Neuronal stem cell (in vitro differentiated cells): ENCODE measurements around the gene ITGA3.
A peak's percentile ranks its signal among the peaks of the same experiment; 100 is the strongest.

Source experiments
- DNase-seq: peaks from one replicate; pipeline ENCODE4 v3.0.0-alpha.2; 2013; ENCODE audit warnings: low spot score
- H2AFZ ChIP-seq: one replicate; pipeline ENCODE4 v1.6.1; 2013; ENCODE audit warnings: mild to moderate bottlenecking, low read length, inconsistent platforms
- H2AK5ac ChIP-seq: 2 replicates; pipeline ENCODE4 v1.6.1; 2013; ENCODE audit warnings: low read depth, mild to moderate bottlenecking, inconsistent platforms, low read length, moderate library complexity, mixed read lengths
- H2BK120ac ChIP-seq: 2 replicates; pipeline ENCODE4 v1.6.1; 2013; ENCODE audit warnings: low read depth, mild to moderate bottlenecking, inconsistent platforms, low read length, moderate library complexity, mixed read lengths
- H2BK12ac ChIP-seq: one replicate; pipeline ENCODE4 v1.6.1; 2013; ENCODE audit warnings: low read length, inconsistent platforms
- H2BK15ac ChIP-seq: 2 replicates; pipeline ENCODE4 v1.6.1; 2013; ENCODE audit warnings: mild to moderate bottlenecking, low read length, inconsistent platforms, mixed read lengths
- H2BK5ac ChIP-seq: one replicate; pipeline ENCODE4 v1.6.1; 2013; ENCODE audit warnings: inconsistent platforms, mild to moderate bottlenecking, low read length, moderate library complexity
- H3K14ac ChIP-seq: one replicate; pipeline ENCODE4 v1.6.1; 2013; ENCODE audit warnings: low read length, inconsistent platforms
- H3K18ac ChIP-seq: 2 replicates; pipeline ENCODE4 v1.6.1; 2013; ENCODE audit warnings: low read length, inconsistent platforms
- H3K23ac ChIP-seq: 2 replicates; pipeline ENCODE4 v1.6.1; 2013; ENCODE audit warnings: low read depth, mild to moderate bottlenecking, mixed read lengths, low read length, inconsistent platforms; ENCODE audit not compliant: poor library complexity
- H3K27ac ChIP-seq: replicated peaks from 3 replicates; pipeline ENCODE4 v1.5.1; 2013; ENCODE audit warnings: low read length, inconsistent platforms
- H3K27me3 ChIP-seq, 3 experiments: 2 replicates each; pipeline ENCODE4 v1.6.1; 2013; ENCODE audit warnings: low read length in 3 of 3, mild to moderate bottlenecking in 2 of 3, inconsistent platforms in 1 of 3, low read depth in 1 of 3, mixed read lengths in 1 of 3, moderate library complexity in 1 of 3; ENCODE audit not compliant: control insufficient read depth in 3 of 3, insufficient read depth in 3 of 3
- H3K36me3 ChIP-seq, 2 donors: replicated peaks in 1 of 2; 2 replicates each; pipeline ENCODE4 v1.6.1; 2013; ENCODE audit warnings: low read length in 2 of 2; ENCODE audit not compliant: control insufficient read depth in 2 of 2, insufficient read depth in 2 of 2
- H3K4ac ChIP-seq: 2 replicates; pipeline ENCODE4 v1.6.1; 2013; ENCODE audit warnings: inconsistent platforms, mild to moderate bottlenecking, low read length, moderate library complexity
- H3K4me1 ChIP-seq, 2 donors: 1 replicate in 1 of 2; 2 replicates in 1 of 2; pipeline ENCODE4 v1.6.1; 2013; ENCODE audit warnings: low read length in 2 of 2, low read depth in 1 of 2; ENCODE audit not compliant: control insufficient read depth in 2 of 2, insufficient read depth in 1 of 2
- H3K4me2 ChIP-seq: one replicate; pipeline ENCODE4 v1.6.1; 2013; ENCODE audit warnings: mild to moderate bottlenecking, low read length, inconsistent platforms; ENCODE audit not compliant: insufficient read depth, poor library complexity, severe bottlenecking
- H3K4me3 ChIP-seq, 2 donors: 2 replicates each; pipeline ENCODE4 v1.5.1; 2013; ENCODE audit warnings: low read length in 2 of 2, mild to moderate bottlenecking in 2 of 2, inconsistent platforms in 1 of 2, moderate library complexity in 1 of 2
- H3K79me1 ChIP-seq: one replicate; pipeline ENCODE4 v1.6.1; 2013; ENCODE audit warnings: low read depth, mild to moderate bottlenecking, inconsistent platforms, low read length, moderate library complexity
- H3K9ac ChIP-seq: one replicate; pipeline ENCODE4 v1.6.1; 2013; ENCODE audit warnings: mild to moderate bottlenecking, low read depth, low read length, inconsistent platforms; ENCODE audit not compliant: poor library complexity
- H3K9me3 ChIP-seq, 2 donors: replicated peaks in 1 of 2; 2 replicates each; pipeline versions ENCODE3 to v1.6.1; 2013; ENCODE audit warnings: low read length in 2 of 2, mild to moderate bottlenecking in 2 of 2, inconsistent platforms in 1 of 2, low read depth in 1 of 2, mixed read lengths in 1 of 2, moderate library complexity in 1 of 2; ENCODE audit not compliant: control insufficient read depth in 2 of 2, insufficient read depth in 1 of 2
- H4K8ac ChIP-seq: one replicate; pipeline ENCODE4 v1.6.1; 2013; ENCODE audit warnings: low read depth, mild to moderate bottlenecking, inconsistent platforms, low read length, moderate library complexity
- H4K91ac ChIP-seq: one replicate; pipeline ENCODE4 v1.6.1; 2013; ENCODE audit warnings: low read length, low read depth, mild to moderate bottlenecking, inconsistent platforms; ENCODE audit not compliant: poor library complexity
- WGBS, 2 donors: extraction: QIAGEN DNeasy Blood & Tissue Kit; methylation state at CpG; one replicate each; pipeline ENCODE4 v1.1.7; 2013; ENCODE audit warnings: missing lambda C conversion rate in 2 of 2, mixed read lengths in 1 of 2; ENCODE audit not compliant: insufficient read length in 2 of 2, insufficient replicate concordance in 1 of 2; ENCODE audit errors: extremely low coverage in 2 of 2; 5-methylcytosine and 5-hydroxymethylcytosine counted together

The ITGA3 gene

DNA sequence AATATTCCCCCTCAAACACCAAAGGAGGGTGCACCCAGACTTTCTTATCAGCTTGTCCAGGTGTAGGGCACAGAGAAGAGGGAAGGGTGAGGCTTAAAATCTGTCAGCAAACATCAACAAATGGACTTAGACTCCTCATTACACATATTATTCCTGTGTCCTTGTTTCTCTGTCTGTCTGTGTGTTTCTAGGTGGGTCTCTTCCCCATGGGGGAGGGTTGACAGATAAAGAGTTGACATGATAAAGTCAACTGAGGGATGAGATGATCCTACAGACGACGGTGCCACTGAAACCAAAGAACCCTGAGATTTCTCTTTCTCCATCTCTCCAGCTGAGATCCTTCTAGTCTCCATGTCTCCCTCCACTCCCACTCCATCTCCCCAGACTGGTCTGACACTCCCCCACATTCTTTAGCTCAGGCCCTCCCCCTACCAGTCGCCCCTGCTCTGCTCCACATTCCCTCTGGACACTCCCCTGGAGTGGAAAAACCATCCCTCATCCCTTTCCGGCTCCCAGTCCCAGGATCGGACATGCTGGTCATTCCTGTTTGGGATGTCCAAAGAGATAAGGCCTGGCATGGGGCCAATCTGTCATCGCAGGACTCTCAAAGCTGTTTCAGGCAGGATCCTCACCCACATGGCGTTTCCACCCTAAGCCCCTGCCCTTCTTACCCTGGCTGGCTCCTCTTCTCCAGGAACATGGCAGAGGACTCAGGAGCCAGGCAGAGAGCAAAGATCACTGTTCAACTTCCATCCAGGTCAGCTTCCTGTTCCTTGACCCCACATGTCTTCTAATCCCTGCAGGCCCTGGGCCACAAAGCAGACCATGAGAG, 2.9 kb upstream of the ITGA3 start:
- Histone ChIP-seq H3K27me3 (peaks cover 0 to 29% (median 16%) of the 10 kb centered on the region in 3 experiments), H2BK5ac (no peak overlapping the region), H2AFZ (peak overlapping the region; percentile 53), H2BK12ac (no peak overlapping the region), H3K27ac (no peak overlapping the region), H3K14ac (no peak overlapping the region), H3K18ac (no peak overlapping the region), H3K36me3 (no peaks in the 10 kb centered on the region), H3K9ac (no peak overlapping the region), H4K91ac (no peak overlapping the region), H4K8ac (no peak overlapping the region), H3K79me1 (no peaks in the 10 kb centered on the region), H3K4me1 (peaks cover 6 to 24% of the 10 kb centered on the region in 2 donors), H3K4ac (no peak overlapping the region), H3K4me3 (no peak overlapping the region), H2BK120ac (no peak overlapping the region), H2BK15ac (no peak overlapping the region), H3K9me3 (no peaks in the 10 kb centered on the region), H3K4me2 (no peak overlapping the region), H3K23ac (no peak overlapping the region), H2AK5ac (no peak overlapping the region)
- no peak for DNase-seq
- WGBS, 2 donors, result no CpG with 5 or more reads among the region's 7 CpGs

DNA sequence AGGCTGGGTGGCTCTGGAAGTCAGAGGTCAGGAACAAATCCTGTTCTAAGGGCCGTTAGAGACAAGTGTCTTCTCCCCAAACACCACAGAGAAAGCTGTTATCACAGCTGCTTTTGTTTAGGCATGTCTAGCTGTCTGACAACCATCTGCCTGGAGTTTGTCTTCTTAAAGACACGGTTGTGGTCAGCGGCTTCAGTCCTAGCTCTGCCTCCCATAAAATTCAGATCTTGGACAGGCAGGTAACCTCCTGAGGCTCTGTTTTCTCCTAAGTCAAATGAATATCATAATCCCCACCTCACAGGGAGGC, 2.3 kb upstream of the ITGA3 start:
- no peak overlapping the region for H3K4ac ChIP-seq
- H3K4me1 ChIP-seq, result peaks cover 6 to 23% of the 10 kb centered on the region in 2 donors
- H2BK5ac ChIP-seq, result no peak overlapping the region
- no peaks in the 10 kb centered on the region for H3K79me1 ChIP-seq
- H2AK5ac ChIP-seq, result no peak overlapping the region
- no peak overlapping the region for H3K23ac ChIP-seq
- H2AFZ ChIP-seq, result peak overlapping the region; percentile 53
- H3K9me3 ChIP-seq, result no peaks in the 10 kb centered on the region
- no peak overlapping the region for H4K8ac ChIP-seq
- no peak for DNase-seq
- H3K27me3 ChIP-seq, result peaks cover 0 to 35% (median 20%) of the 10 kb centered on the region in 3 experiments
- no peaks in the 10 kb centered on the region for H3K36me3 ChIP-seq
- peak overlapping the region; percentile 15 for H3K9ac ChIP-seq
- no peak overlapping the region for H3K4me3 ChIP-seq
- no peak overlapping the region for H3K18ac ChIP-seq
- no peak overlapping the region for H2BK12ac ChIP-seq
- H2BK120ac ChIP-seq, result no peak overlapping the region
- WGBS, 2 donors, result no CpG with 5 or more reads among the region's 3 CpGs
- no peak overlapping the region for H4K91ac ChIP-seq
- no peak overlapping the region for H3K4me2 ChIP-seq
- H3K27ac ChIP-seq, result no peak overlapping the region
- H2BK15ac ChIP-seq, result no peak overlapping the region
- H3K14ac ChIP-seq, result no peak overlapping the region

DNA sequence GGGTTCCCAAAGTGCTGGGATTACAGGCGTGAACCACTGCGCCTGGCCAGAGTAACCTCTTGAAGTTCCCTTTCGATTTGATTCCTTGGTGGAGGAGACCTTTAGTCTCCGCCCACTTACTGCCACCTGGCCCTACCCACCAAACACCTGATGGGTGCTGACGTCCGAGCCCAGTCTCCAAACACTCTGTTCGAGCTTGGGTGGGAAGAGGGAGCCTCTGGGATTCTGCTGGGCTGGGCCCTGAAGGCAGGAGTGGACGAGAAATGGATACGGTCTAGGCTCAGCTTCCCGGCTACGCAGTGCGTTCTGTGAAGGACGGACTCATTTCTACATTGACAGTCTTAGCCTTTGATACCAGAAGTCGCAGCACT, 870 bp upstream of the ITGA3 start:
- H3K36me3 ChIP-seq, result no peaks in the 10 kb centered on the region

DNA sequence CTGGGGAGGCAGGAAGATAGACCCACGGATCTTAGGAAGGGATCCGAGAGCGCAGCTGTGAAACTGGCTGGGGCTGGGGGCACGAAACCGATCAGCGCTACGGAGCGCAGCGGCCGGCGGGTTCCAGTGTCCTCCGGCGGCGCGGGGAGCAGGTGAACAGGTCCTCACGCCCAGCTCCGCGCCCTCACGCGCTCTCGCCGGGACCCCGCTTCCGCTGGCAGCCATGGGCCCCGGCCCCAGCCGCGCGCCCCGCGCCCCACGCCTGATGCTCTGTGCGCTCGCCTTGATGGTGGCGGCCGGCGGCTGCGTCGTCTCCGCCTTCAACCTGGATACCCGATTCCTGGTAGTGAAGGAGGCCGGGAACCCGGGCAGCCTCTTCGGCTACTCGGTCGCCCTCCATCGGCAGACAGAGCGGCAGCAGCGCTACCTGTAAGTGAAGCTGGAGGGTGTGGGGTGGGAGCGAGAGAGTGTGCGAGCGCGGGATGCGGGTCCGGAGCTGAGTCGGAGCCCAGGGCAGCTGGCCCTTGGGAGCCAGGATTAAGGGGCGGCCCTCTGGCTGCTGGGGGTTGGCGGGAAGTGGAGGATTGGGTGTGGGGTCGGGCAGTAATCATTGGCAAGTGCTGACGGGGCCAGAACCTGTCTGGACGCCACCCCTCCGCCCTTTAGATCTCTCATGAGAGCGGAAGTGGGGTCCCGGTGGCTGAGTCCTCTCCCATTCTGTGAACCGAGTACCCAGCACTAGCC, 479 bp downstream of the ITGA3 start:
- H2AK5ac ChIP-seq, result no peak overlapping the region
- H3K4me3 ChIP-seq, result peak overlapping the region; percentile 48 to 86
- WGBS, 2 donors, result no CpG with 5 or more reads among the region's 64 CpGs
- H4K8ac ChIP-seq, result no peak overlapping the region
- H3K27me3 ChIP-seq, result peaks cover 0 to 44% (median 20%) of the 10 kb centered on the region in 3 experiments
- H3K79me1 ChIP-seq, result no peaks in the 10 kb centered on the region
- peaks cover 6 to 22% of the 10 kb centered on the region in 2 donors for H3K4me1 ChIP-seq
- DNase-seq, result peak; percentile 76
- peak overlapping the region; percentile 98 for H2AFZ ChIP-seq
- peak overlapping the region; percentile 96 for H3K4me2 ChIP-seq
- H4K91ac ChIP-seq, result no peak overlapping the region
- peak overlapping the region; percentile 52 for H3K23ac ChIP-seq
- H3K14ac ChIP-seq, result no peak overlapping the region
- H3K36me3 ChIP-seq, result no peaks in the 10 kb centered on the region
- no peak overlapping the region for H3K27ac ChIP-seq
- H2BK15ac ChIP-seq, result peak overlapping the region; percentile 96
- no peak overlapping the region for H2BK12ac ChIP-seq
- peak overlapping the region; percentile 70 for H3K9ac ChIP-seq
- H3K18ac ChIP-seq, result peak overlapping the region; percentile 90
- H2BK5ac ChIP-seq, result peak overlapping the region; percentile 42
- H2BK120ac ChIP-seq, result no peak overlapping the region
- no peaks in the 10 kb centered on the region for H3K9me3 ChIP-seq
- no peak overlapping the region for H3K4ac ChIP-seq

More for the DNA sequence above, 870 bp upstream of the ITGA3 start:
- Histone ChIP-seq H2BK120ac (no peak overlapping the region), H3K14ac (no peak overlapping the region), H4K8ac (no peak overlapping the region), H3K9ac (no peak overlapping the region), H3K4me1 (peaks cover 6 to 27% of the 10 kb centered on the region in 2 donors), H3K4me3 (peak overlapping the region; percentile 48 to 86), H3K27me3 (peaks cover 0 to 44% (median 20%) of the 10 kb centered on the region in 3 experiments), H3K4me2 (peak overlapping the region; percentile 96), H3K79me1 (no peaks in the 10 kb centered on the region), H3K4ac (no peak overlapping the region), H2BK15ac (no peak overlapping the region), H2BK12ac (no peak overlapping the region), H2BK5ac (no peak overlapping the region), H3K18ac (peak overlapping the region; percentile 87), H3K9me3 (no peaks in the 10 kb centered on the region), H3K27ac (no peak overlapping the region), H4K91ac (no peak overlapping the region), H2AFZ (peak overlapping the region; percentile 98), H2AK5ac (no peak overlapping the region), H3K23ac (no peak overlapping the region)
- no CpG with 5 or more reads among the region's 14 CpGs for WGBS, 2 donors
- DNase-seq, result no peak
